ENCODE data around the gene GLT1D1.
"Not testable (repeated sequence)": the region's sequence is repeated elsewhere in the genome, so short reads cannot be mapped to it uniquely, and the experiment has no call there.

The GLT1D1 gene

DNA sequence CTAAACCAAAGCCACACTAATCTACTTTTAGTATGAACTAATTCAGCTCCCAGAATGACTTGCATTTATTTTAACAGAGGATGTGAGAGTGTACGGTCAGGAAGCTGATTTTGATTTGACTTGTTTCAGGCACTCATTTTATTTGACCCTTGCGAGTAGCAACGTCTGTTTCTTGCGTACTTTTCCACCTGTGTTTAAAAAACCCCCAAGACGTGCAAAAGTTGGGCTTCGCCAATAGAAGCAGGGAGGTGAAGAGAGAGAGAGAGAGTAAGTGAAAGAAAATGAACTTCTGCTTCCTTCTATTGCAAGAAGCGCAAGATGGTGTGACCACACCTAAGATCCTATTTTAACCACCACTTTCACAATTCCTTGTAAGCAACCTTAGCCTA, 22.8 kb upstream of the GLT1D1 start:
- ATAC-seq (replicated peaks) = peak; percentile 67 to 69
- peak; percentile 79 for DNase-seq
- H3K27ac Mint-ChIP-seq = peak overlapping the region; percentile 98
- H3K36me3 Mint-ChIP-seq = peaks cover 9 to 13% of the 10 kb centered on the region in 2 donors
- H3K4me1 Mint-ChIP-seq = peaks cover 21 to 26% of the 10 kb centered on the region in 2 donors
- H3K27me3 Mint-ChIP-seq = no peaks in the 10 kb centered on the region
- H3K4me3 Mint-ChIP-seq = peak overlapping the region; percentile 67 to 69
- peaks cover 0 to 3% of the 10 kb centered on the region in 2 donors for H3K9me3 Mint-ChIP-seq

GRCh38 chr12:128833418-128833817, 19.9 kb upstream of the GLT1D1 start:
- DNase-seq = no peak
- Mint-ChIP-seq H3K27ac (no peak overlapping the region), H3K4me1 (peaks cover 21 to 26% of the 10 kb centered on the region in 2 donors), H3K36me3 (peaks cover 3 to 4% of the 10 kb centered on the region in 2 donors), H3K9me3 (no peaks in the 10 kb centered on the region), H3K4me3 (no peak overlapping the region), H3K27me3 (no peaks in the 10 kb centered on the region)
- ATAC-seq (replicated peaks) = no peak

GRCh38 chr12:128839885-128840284, 13.4 kb upstream of the GLT1D1 start:
- not testable (repeated sequence) for ATAC-seq (replicated peaks); H3K27ac Mint-ChIP-seq; H3K4me3 Mint-ChIP-seq; H3K27me3 Mint-ChIP-seq; H3K9me3 Mint-ChIP-seq; DNase-seq; H3K36me3 Mint-ChIP-seq
- peaks cover 22 to 41% of the 10 kb centered on the region in 2 donors for H3K4me1 Mint-ChIP-seq

DNA sequence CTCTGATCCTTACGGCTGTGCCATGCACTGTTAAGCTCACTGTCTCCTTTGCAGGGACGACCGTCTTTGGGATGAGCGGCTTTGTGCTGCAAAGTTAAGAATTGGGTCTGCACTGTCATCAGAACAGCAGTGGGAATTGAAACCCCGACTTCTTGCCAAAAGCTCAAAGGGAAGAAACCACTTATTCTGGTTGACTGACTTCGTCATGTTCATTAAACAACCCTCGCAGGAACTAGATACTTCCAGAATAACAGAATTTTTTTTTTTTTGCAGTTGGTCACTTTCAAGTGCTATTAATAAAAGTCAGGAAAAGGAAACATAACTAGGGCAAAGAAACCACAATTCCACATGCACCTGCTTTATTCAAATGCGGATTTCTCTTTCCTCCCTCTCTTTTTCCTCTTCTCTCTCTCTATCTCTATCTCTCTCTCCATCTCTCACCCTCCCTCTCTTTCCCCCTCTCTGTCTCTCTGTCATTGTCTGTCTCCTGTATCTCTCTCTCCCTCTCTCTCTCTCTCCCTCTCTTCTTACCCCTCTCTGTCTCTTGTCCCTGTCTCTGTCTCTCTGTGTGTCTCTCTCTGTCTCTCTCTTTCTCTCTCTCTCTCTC, 12.3 kb upstream of the GLT1D1 start:
- Mint-ChIP-seq H3K27ac (peak overlapping the region; percentile 83), H3K4me3 (peak overlapping the region; percentile 42 to 49), H3K9me3 (no peaks in the 10 kb centered on the region), H3K36me3 (no peaks in the 10 kb centered on the region), H3K27me3 (no peaks in the 10 kb centered on the region), H3K4me1 (peaks cover 20 to 41% of the 10 kb centered on the region in 2 donors)
- DNase-seq (no peak), ATAC-seq (replicated peaks) (peak; percentile 78 to 82)

DNA sequence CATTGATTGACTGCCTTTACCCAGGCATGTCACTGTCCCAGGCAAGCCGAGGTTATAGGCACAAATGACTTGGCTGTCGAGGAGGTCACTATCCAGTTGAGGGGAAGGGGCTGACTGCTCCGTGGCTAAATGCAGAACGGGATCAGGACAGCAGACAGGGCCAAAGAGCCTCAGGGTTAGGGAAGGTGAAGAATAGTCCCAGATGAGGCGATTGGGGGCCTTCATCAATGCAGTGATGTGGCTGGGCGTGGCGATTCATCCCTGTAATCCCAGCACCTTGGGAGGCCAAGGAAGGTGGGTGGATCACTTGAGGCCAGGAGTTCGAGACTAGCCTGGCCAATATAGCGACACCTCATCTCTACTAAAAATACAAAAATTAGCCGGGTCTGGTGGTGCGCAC, 10.7 kb upstream of the GLT1D1 start:
- no peak for ATAC-seq (replicated peaks)
- Mint-ChIP-seq H3K27ac (no peak overlapping the region), H3K9me3 (no peaks in the 10 kb centered on the region), H3K4me1 (peaks cover 20 to 41% of the 10 kb centered on the region in 2 donors), H3K27me3 (no peaks in the 10 kb centered on the region), H3K4me3 (no peak overlapping the region), H3K36me3 (no peaks in the 10 kb centered on the region)
- DNase-seq = no peak

GRCh38 chr12:128843538-128843937, 9.7 kb upstream of the GLT1D1 start:
- Mint-ChIP-seq H3K36me3 (no peaks in the 10 kb centered on the region), H3K4me3 (no peak overlapping the region), H3K27me3 (no peaks in the 10 kb centered on the region), H3K4me1 (peaks cover 20 to 41% of the 10 kb centered on the region in 2 donors), H3K9me3 (no peaks in the 10 kb centered on the region), H3K27ac (no peak overlapping the region)
- no peak for ATAC-seq (replicated peaks)
- no peak for DNase-seq

- Mint-ChIP-seq H3K27ac (no peak overlapping the region), H3K4me3 (no peak overlapping the region), H3K9me3 (no peaks in the 10 kb centered on the region), H3K36me3 (no peaks in the 10 kb centered on the region), H3K4me1 (peaks cover 16 to 35% of the 10 kb centered on the region in 2 donors), H3K27me3 (no peaks in the 10 kb centered on the region)
- ATAC-seq (replicated peaks) (peak; percentile 67 to 77), DNase-seq (no peak)
Observed at GRCh38 chr12:128844031-128844635, 9.1 kb upstream of the GLT1D1 start.

GRCh38 chr12:128846671-128847070, 6.6 kb upstream of the GLT1D1 start:
- not testable (repeated sequence) for H3K27ac Mint-ChIP-seq; H3K9me3 Mint-ChIP-seq; H3K27me3 Mint-ChIP-seq; DNase-seq; H3K36me3 Mint-ChIP-seq; H3K4me1 Mint-ChIP-seq; H3K4me3 Mint-ChIP-seq; ATAC-seq (replicated peaks)

- Mint-ChIP-seq H3K4me3 (no peak overlapping the region), H3K4me1 (no peaks in the 10 kb centered on the region), H3K36me3 (no peaks in the 10 kb centered on the region), H3K27me3 (peaks cover 3 to 7% of the 10 kb centered on the region in 2 donors), H3K9me3 (no peaks in the 10 kb centered on the region), H3K27ac (no peak overlapping the region)
- ATAC-seq (replicated peaks) (no peak), DNase-seq (no peak)
Observed at GRCh38 chr12:128848371-128848770, 4.9 kb upstream of the GLT1D1 start.

GRCh38 chr12:128849806-128850205, 3.5 kb upstream of the GLT1D1 start:
- peaks cover 5 to 15% of the 10 kb centered on the region in 2 donors for H3K27me3 Mint-ChIP-seq
- H3K9me3 Mint-ChIP-seq; H3K4me3 Mint-ChIP-seq; H3K36me3 Mint-ChIP-seq; H3K4me1 Mint-ChIP-seq; DNase-seq; H3K27ac Mint-ChIP-seq; ATAC-seq (replicated peaks): not testable (repeated sequence)

GRCh38 chr12:128850400-128850799, 2.9 kb upstream of the GLT1D1 start:
- peaks cover 6 to 19% of the 10 kb centered on the region in 2 donors for H3K27me3 Mint-ChIP-seq
- no peak overlapping the region for H3K4me3 Mint-ChIP-seq
- ATAC-seq (replicated peaks) = no peak
- H3K36me3 Mint-ChIP-seq = no peaks in the 10 kb centered on the region
- no peaks in the 10 kb centered on the region for H3K9me3 Mint-ChIP-seq
- no peak for DNase-seq
- H3K27ac Mint-ChIP-seq = no peak overlapping the region
- peaks cover 2 to 8% of the 10 kb centered on the region in 2 donors for H3K4me1 Mint-ChIP-seq

GRCh38 chr12:128851429-128851828, 1.8 kb upstream of the GLT1D1 start:
- DNase-seq; ATAC-seq (replicated peaks); H3K4me3 Mint-ChIP-seq; H3K9me3 Mint-ChIP-seq; H3K36me3 Mint-ChIP-seq; H3K27ac Mint-ChIP-seq: not testable (repeated sequence)
- H3K4me1 Mint-ChIP-seq = peaks cover 5 to 12% of the 10 kb centered on the region in 2 donors
- peaks cover 11 to 19% of the 10 kb centered on the region in 2 donors for H3K27me3 Mint-ChIP-seq

GRCh38 chr12:128852026-128852698, 1.1 kb upstream of the GLT1D1 start:
- peaks cover 4 to 8% of the 10 kb centered on the region in 2 donors for H3K36me3 Mint-ChIP-seq

GRCh38 chr12:128853600-128854197, 421 bp downstream of the GLT1D1 start:
- H3K4me1 Mint-ChIP-seq = peaks cover 9 to 24% of the 10 kb centered on the region in 2 donors
- peaks cover 13 to 21% of the 10 kb centered on the region in 2 donors for H3K27me3 Mint-ChIP-seq
- peaks cover 0 to 2% of the 10 kb centered on the region in 2 donors for H3K9me3 Mint-ChIP-seq
- peaks cover 4 to 8% of the 10 kb centered on the region in 2 donors for H3K36me3 Mint-ChIP-seq
- H3K27ac Mint-ChIP-seq = no peak overlapping the region
- ATAC-seq (replicated peaks) (peak; percentile 53 to 55), DNase-seq (no peak)
- peak overlapping the region; percentile 76 to 83 for H3K4me3 Mint-ChIP-seq

More at GRCh38 chr12:128852026-128852698, 1.1 kb upstream of the GLT1D1 start:
- peaks cover 9 to 20% of the 10 kb centered on the region in 2 donors for H3K4me1 Mint-ChIP-seq
- H3K27ac Mint-ChIP-seq = no peak overlapping the region
- no peak overlapping the region for H3K4me3 Mint-ChIP-seq
- ATAC-seq (replicated peaks) (no peak), DNase-seq (no peak)
- peaks cover 13 to 19% of the 10 kb centered on the region in 2 donors for H3K27me3 Mint-ChIP-seq
- H3K9me3 Mint-ChIP-seq = peaks cover 0 to 2% of the 10 kb centered on the region in 2 donors
